Stimulated activated CD4-positive, alpha-beta T cell treated with anti-CD3 and anti-CD28 coated beads, Interleukin-2, amount 100 ng/mL, for 48 hours (primary cell): ENCODE results near the gene ZNF296.
A peak's percentile ranks its signal among the peaks of the same experiment; 100 is the strongest.
"Not testable (repeated sequence)": the region's sequence is repeated elsewhere in the genome, so short reads cannot be mapped to it uniquely, and the experiment has no call there.

Experiments used
- DNase-seq, 2 donors: peaks; one replicate each; pipeline ENCODE4 v3.0.0-alpha.2; 2020

ZNF296 gene

GRCh38 chr19:45076029-45076850, at the start of gene ZNF296:
Gene ZNF296, minus strand, starts transcription at chr19:45076478. Its CDS starts 105 bp downstream, at chr19:45076373.
- peak; percentile 78 for DNase-seq

GRCh38 chr19:45125360-45125759, 49.1 kb upstream of the ZNF296 start:
- no peak for DNase-seq

- DNase-seq = no peak
These were observed 47.7 kb upstream of the ZNF296 start for GRCh38 chr19:45124021-45124420.

GRCh38 chr19:45123440-45123850, 47.2 kb upstream of the ZNF296 start:
- no peak for DNase-seq

GRCh38 chr19:45122832-45123231, 46.6 kb upstream of the ZNF296 start:
- DNase-seq = no peak

GRCh38 chr19:45121827-45122345, 45.6 kb upstream of the ZNF296 start:
- no peak for DNase-seq

- DNase-seq = no peak
These were observed 43.3 kb upstream of the ZNF296 start for GRCh38 chr19:45119582-45119981.

GRCh38 chr19:45118591-45119355, 42.5 kb upstream of the ZNF296 start:
- DNase-seq = not testable (repeated sequence)

GRCh38 chr19:45118106-45118505, 41.8 kb upstream of the ZNF296 start:
- DNase-seq = no peak

GRCh38 chr19:45117671-45118070, 41.4 kb upstream of the ZNF296 start:
- DNase-seq = no peak

- DNase-seq = peak; percentile 50 to 66
These were observed 40.9 kb upstream of the ZNF296 start for GRCh38 chr19:45117167-45117594.

- DNase-seq = no peak
These were observed 39.7 kb upstream of the ZNF296 start for GRCh38 chr19:45115809-45116615.

GRCh38 chr19:45114116-45114515, 37.8 kb upstream of the ZNF296 start:
- DNase-seq = no peak

GRCh38 chr19:45113628-45114027, 37.4 kb upstream of the ZNF296 start:
- DNase-seq = no peak

GRCh38 chr19:45112111-45112827, 36.0 kb upstream of the ZNF296 start:
- no peak for DNase-seq

- DNase-seq = no peak
These were observed 34.6 kb upstream of the ZNF296 start for GRCh38 chr19:45110851-45111266.

GRCh38 chr19:45107621-45108150, 31.4 kb upstream of the ZNF296 start:
- DNase-seq = no peak

GRCh38 chr19:45106363-45106762, 30.1 kb upstream of the ZNF296 start:
- not testable (repeated sequence) for DNase-seq

GRCh38 chr19:45104658-45105349, 28.5 kb upstream of the ZNF296 start:
- no peak for DNase-seq

- DNase-seq = no peak
These were observed 27.4 kb upstream of the ZNF296 start for GRCh38 chr19:45103508-45104319.
